ENCODE data around the gene CCDC142.

The CCDC142 gene

GRCh38 chr2:74482801-74483674 lies at the start of gene CCDC142, which contains the start of gene TTC31:
Gene CCDC142 (minus strand): TSS chr2:74482998. CDS start chr2:74482837, 161 bp downstream.
Gene TTC31 (plus strand): TSS chr2:74483081. CDS start chr2:74483096, 15 bp downstream.
- DNase-seq = peak; percentile 90

- DNase-seq = no peak
Measured at GRCh38 chr2:74532222-74532621, 49.4 kb upstream of the CCDC142 start.

GRCh38 chr2:74531666-74532065 lies 48.9 kb upstream of the CCDC142 start:
- DNase-seq = no peak

GRCh38 chr2:74530239-74531187 lies 47.7 kb upstream of the CCDC142 start:
- DNase-seq = peak; percentile 63

GRCh38 chr2:74529357-74530238 lies 46.8 kb upstream of the CCDC142 start, which contains the start of the genes AUP1 and HTRA2:
Gene AUP1 (minus strand): TSS chr2:74529706. CDS start chr2:74529629, 77 bp downstream.
Gene HTRA2 (plus strand): TSS chr2:74529933. CDS start chr2:74530007, 74 bp downstream.
- DNase-seq = peak; percentile 84

- no peak for DNase-seq
Measured at GRCh38 chr2:74528600-74529356, 46.0 kb upstream of the CCDC142 start.

- DNase-seq = no peak
Measured at GRCh38 chr2:74527741-74528140, 44.9 kb upstream of the CCDC142 start.

- no peak for DNase-seq
Measured at GRCh38 chr2:74526649-74527230, 43.9 kb upstream of the CCDC142 start.

- no peak for DNase-seq
Measured at GRCh38 chr2:74525717-74526648, 43.2 kb upstream of the CCDC142 start, which contains the start of gene DQX1. Gene DQX1 (minus strand): TSS chr2:74526231. CDS start chr2:74525729, 502 bp downstream.

GRCh38 chr2:74524955-74525716 lies 42.3 kb upstream of the CCDC142 start:
- DNase-seq = no peak

- no peak for DNase-seq
Measured at GRCh38 chr2:74524005-74524404, 41.2 kb upstream of the CCDC142 start.

GRCh38 chr2:74522516-74522915 lies 39.7 kb upstream of the CCDC142 start:
- DNase-seq = no peak

GRCh38 chr2:74516650-74517049 lies 33.9 kb upstream of the CCDC142 start:
- DNase-seq = no peak

GRCh38 chr2:74515981-74516633 lies 33.3 kb upstream of the CCDC142 start:
- peak; percentile 74 for DNase-seq

GRCh38 chr2:74515271-74515980 lies 32.6 kb upstream of the CCDC142 start:
- DNase-seq = no peak

GRCh38 chr2:74514368-74515270 lies 31.8 kb upstream of the CCDC142 start, which contains the start of gene TLX2:
Gene TLX2 (plus strand): TSS chr2:74514450. CDS start chr2:74514807, 357 bp downstream.
- DNase-seq = no peak

Data from activated CD4-positive, CD25-positive, alpha-beta regulatory T cell treated with anti-CD3 and anti-CD28 coated beads, Interleukin-2, amount 50 U/mL, for 72 hours (primary cell).